WTC11 (cell line): ENCODE data around the gene EIF3A. TPM values are rescaled to one million over a fixed set of nuclear protein-coding genes. Genes with fewer than 3 reads are reported as not detected.

Experiments used
- ATAC-seq: fragments of 200-7000 bp; cut with Tn5 transposase; 2 replicates; pipeline ENCODE4 v1.10.0; 2021; ENCODE audit warnings: mild to moderate bottlenecking, moderate library complexity
- CTCF ChIA-PET: fragments of 300-600 bp; sonication (Branson Sonifier 250); formaldehyde crosslinking; loops from one replicate; lab custom pipeline; 2021; ENCODE audit warnings: antibody characterized with exemption; lab: Charles Lee
- POLR2A ChIA-PET: fragments of 350-600 bp; sonication (Branson Sonifier 250); formaldehyde crosslinking; loops from one replicate; lab custom pipeline; 2021; ENCODE audit warnings: antibody characterized with exemption; lab: Charles Lee
- DNase-seq: peaks from one replicate; pipeline ENCODE4 v3.0.0; 2021; ENCODE audit warnings: low spot score
- H3K27ac Mint-ChIP-seq: 2 replicates; pipeline ENCODE4 v1.8.0; 2021; ENCODE audit warnings: mixed read lengths
- H3K27me3 Mint-ChIP-seq: 2 replicates; pipeline ENCODE4 v1.8.0; 2021; ENCODE audit warnings: low read depth, mild to moderate bottlenecking, moderate library complexity, mixed read lengths
- H3K36me3 Mint-ChIP-seq: 2 replicates; pipeline ENCODE4 v1.8.0; 2021; ENCODE audit warnings: mixed read lengths
- H3K4me1 Mint-ChIP-seq: 2 replicates; pipeline ENCODE4 v1.8.0; 2022; ENCODE audit warnings: mixed read lengths
- H3K4me3 Mint-ChIP-seq: 2 replicates; pipeline ENCODE4 v1.8.0; 2021; ENCODE audit warnings: mild to moderate bottlenecking, moderate library complexity, mixed read lengths
- H3K9me3 Mint-ChIP-seq: 2 replicates; pipeline ENCODE4 v1.8.0; 2021; ENCODE audit warnings: mixed read lengths
- CBFB ChIP-seq: sonication (generic); formaldehyde crosslinking; IDR thresholded peaks from 2 replicates; pipeline ENCODE4 v1.8.1; 2022; ENCODE audit warnings: mild to moderate bottlenecking, low read depth, missing genetic modification reagents
- EMX1 ChIP-seq: fragments of 250-450 bp; sonication (Bioruptor Pico); IDR thresholded peaks from 2 replicates; pipeline ENCODE4 v1.8.0; 2021; ENCODE audit warnings: mild to moderate bottlenecking
- FOXJ3 ChIP-seq: sonication (generic); formaldehyde crosslinking; IDR thresholded peaks from 2 replicates; pipeline ENCODE4 v1.9.0; 2021; ENCODE audit warnings: missing genetic modification reagents, mild to moderate bottlenecking, borderline replicate concordance
- FOXK1 ChIP-seq: sonication (generic); formaldehyde crosslinking; IDR thresholded peaks from 2 replicates; pipeline ENCODE4 v1.8.0; 2022; ENCODE audit warnings: mild to moderate bottlenecking, moderate library complexity, missing genetic modification reagents
- GABPB1 ChIP-seq: sonication (generic); formaldehyde crosslinking; IDR thresholded peaks from 2 replicates; pipeline ENCODE4 v1.8.1; 2023; ENCODE audit warnings: mild to moderate bottlenecking, missing genetic modification reagents
- IRF2 ChIP-seq: sonication (generic); formaldehyde crosslinking; IDR thresholded peaks from 2 replicates; pipeline ENCODE4 v1.8.0; 2022; ENCODE audit warnings: low read depth, missing genetic modification reagents, borderline replicate concordance
- KAT7 ChIP-seq: sonication (generic); formaldehyde crosslinking; IDR thresholded peaks from 2 replicates; pipeline ENCODE4 v1.8.1; 2023; ENCODE audit warnings: missing genetic modification reagents, mild to moderate bottlenecking, borderline replicate concordance
- NFATC4 ChIP-seq: fragments of 250-450 bp; sonication (Bioruptor Pico); IDR thresholded peaks from 2 replicates; pipeline ENCODE4 v1.9.0; 2021; ENCODE audit warnings: mild to moderate bottlenecking
- NFE2L1 ChIP-seq: sonication (generic); formaldehyde crosslinking; IDR thresholded peaks from 2 replicates; pipeline ENCODE4 v1.8.1; 2023; ENCODE audit warnings: missing genetic modification reagents
- OVOL2 ChIP-seq: fragments of 250-450 bp; sonication (Bioruptor Pico); IDR thresholded peaks from 2 replicates; pipeline ENCODE4 v1.9.0; 2021; ENCODE audit warnings: mild to moderate bottlenecking, borderline replicate concordance
- PRRX2 ChIP-seq: fragments of 250-450 bp; sonication (Bioruptor Pico); IDR thresholded peaks from 2 replicates; pipeline ENCODE4 v1.8.0; 2021; ENCODE audit warnings: mild to moderate bottlenecking
- TCF7 ChIP-seq: sonication (generic); formaldehyde crosslinking; IDR thresholded peaks from 2 replicates; pipeline ENCODE4 v1.8.0; 2022; ENCODE audit warnings: mild to moderate bottlenecking, low read depth, missing genetic modification reagents, moderate library complexity
- TEAD4 ChIP-seq: sonication (generic); formaldehyde crosslinking; IDR thresholded peaks from 2 replicates; pipeline ENCODE4 v1.8.0; 2022; ENCODE audit warnings: mild to moderate bottlenecking, missing genetic modification reagents
- ZBTB21 ChIP-seq: sonication (generic); formaldehyde crosslinking; IDR thresholded peaks from 2 replicates; pipeline ENCODE4 v1.8.1; 2023; ENCODE audit warnings: mild to moderate bottlenecking, missing genetic modification reagents, borderline replicate concordance
- ZNF121 ChIP-seq: sonication (generic); formaldehyde crosslinking; IDR thresholded peaks from 2 replicates; pipeline ENCODE4 v1.8.0; 2023; ENCODE audit warnings: missing genetic modification reagents
- ZNF219 ChIP-seq: sonication (generic); formaldehyde crosslinking; IDR thresholded peaks from 2 replicates; pipeline ENCODE4 v1.8.0; 2023; ENCODE audit warnings: missing genetic modification reagents, mild to moderate bottlenecking, borderline replicate concordance
- ZNF281 ChIP-seq: sonication (generic); formaldehyde crosslinking; IDR thresholded peaks from 2 replicates; pipeline ENCODE4 v1.8.0; 2023; ENCODE audit warnings: mild to moderate bottlenecking, missing genetic modification reagents
- ZNF416 ChIP-seq: fragments of 250-450 bp; sonication (Bioruptor Pico); IDR thresholded peaks from 2 replicates; pipeline ENCODE4 v1.9.0; 2021; ENCODE audit warnings: mild to moderate bottlenecking, inconsistent platforms
- ZNF671 ChIP-seq: fragments of 250-450 bp; sonication (Bioruptor Pico); IDR thresholded peaks from 2 replicates; pipeline ENCODE4 v1.8.0; 2021; ENCODE audit warnings: mild to moderate bottlenecking
- total RNA-seq: library from RNA; stranded (reverse); gene quantifications from 3 replicates; pipeline ENCODE4 v1.2.3, GENCODE V29; 2021
- TF ChIP-seq, protein P1 (sequence below): sonication (generic); formaldehyde crosslinking; IDR thresholded peaks from 2 replicates; pipeline ENCODE4 v1.8.1; 2022; ENCODE audit warnings: mild to moderate bottlenecking, moderate library complexity, missing genetic modification reagents
- TF ChIP-seq, protein P2 (sequence below): fragments of 250-450 bp; sonication (Bioruptor Pico); conservative IDR thresholded peaks from 2 replicates; pipeline ENCODE4 v1.9.0; 2021; ENCODE audit warnings: mild to moderate bottlenecking

The EIF3A gene
- total RNA-seq, 1 experiment from 2014 or later: 213 TPM

DNA sequence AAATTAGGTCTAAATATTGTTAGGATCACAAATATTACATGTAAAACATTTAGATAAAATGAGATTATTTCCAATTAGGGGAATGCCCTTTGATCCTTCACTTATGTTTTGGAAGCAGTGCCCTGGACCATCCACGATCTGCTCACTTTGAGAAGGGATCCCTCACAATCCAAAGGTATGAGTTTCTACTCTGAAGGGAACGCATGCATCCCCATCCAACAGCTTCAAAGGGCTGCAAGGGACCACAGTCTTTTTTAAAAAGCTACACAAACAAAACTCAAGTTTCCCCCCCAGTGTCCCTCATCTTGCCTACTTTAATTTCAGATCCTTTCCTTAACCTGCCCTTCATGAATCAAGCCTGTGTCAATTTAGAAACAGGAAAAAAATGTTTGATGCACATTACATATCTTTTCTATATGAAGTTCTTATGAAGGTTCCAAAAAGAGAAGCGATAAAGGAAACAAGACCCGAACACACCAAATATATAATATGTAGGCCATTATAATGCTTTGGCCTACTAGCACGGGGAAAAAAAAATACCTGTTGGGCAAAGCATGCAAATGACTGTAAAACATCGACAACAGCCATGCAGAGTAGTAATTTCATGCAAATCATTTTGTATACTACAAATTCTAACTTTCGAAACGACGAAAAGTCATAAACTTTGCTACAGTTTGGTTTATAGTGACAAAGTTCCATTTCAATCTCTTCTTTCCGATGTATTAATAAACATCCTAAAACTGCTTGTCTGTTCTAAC is 2.0 kb downstream of the EIF3A start:
- ATAC-seq (no peak), DNase-seq (no peak)
- Mint-ChIP-seq H3K9me3 (no peaks in the 10 kb centered on the region), H3K36me3 (peaks cover 25% of the 10 kb centered on the region), H3K4me3 (peak overlapping the region; percentile 100), H3K4me1 (peaks cover 25% of the 10 kb centered on the region), H3K27ac (peak overlapping the region; percentile 36), H3K27me3 (no peaks in the 10 kb centered on the region)
- POLR2A ChIA-PET: interaction anchor here (0.5 kb wide), 1 partner anchor 24 kb away, joined by 6 read pairs; no protein-coding TSS in a partner anchor
- CTCF ChIA-PET: no interaction called here
- no peak for TF ChIP-seq OVOL2 (CRISPR knock-in tag)
- no peak for TF ChIP-seq IRF2 (CRISPR knock-in tag)
- TF ChIP-seq EMX1 (CRISPR knock-in tag): no peak
- TF ChIP-seq NFE2L1 (CRISPR knock-in tag): no peak
- no peak for TF ChIP-seq ZNF281
- no peak for TF ChIP-seq ZNF416
- no peak for TF ChIP-seq FOXJ3 (CRISPR knock-in tag)
- no peak for TF ChIP-seq ZNF121 (CRISPR knock-in tag)
- TF ChIP-seq ZNF671 (CRISPR knock-in tag): no peak
- TF ChIP-seq CBFB: no peak
- no peak for TF ChIP-seq PRRX2
- TF ChIP-seq TCF7 (CRISPR knock-in tag): no peak
- TF ChIP-seq NFATC4 (CRISPR knock-in tag): no peak
- TF ChIP-seq KAT7 (CRISPR knock-in tag): no peak
- TF ChIP-seq TEAD4: no peak
- TF ChIP-seq, protein P1, sequence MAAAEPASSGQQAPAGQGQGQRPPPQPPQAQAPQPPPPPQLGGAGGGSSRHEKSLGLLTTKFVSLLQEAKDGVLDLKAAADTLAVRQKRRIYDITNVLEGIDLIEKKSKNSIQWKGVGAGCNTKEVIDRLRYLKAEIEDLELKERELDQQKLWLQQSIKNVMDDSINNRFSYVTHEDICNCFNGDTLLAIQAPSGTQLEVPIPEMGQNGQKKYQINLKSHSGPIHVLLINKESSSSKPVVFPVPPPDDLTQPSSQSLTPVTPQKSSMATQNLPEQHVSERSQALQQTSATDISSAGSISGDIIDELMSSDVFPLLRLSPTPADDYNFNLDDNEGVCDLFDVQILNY (CRISPR knock-in tag): no peak
- no peak for TF ChIP-seq ZNF219 (CRISPR knock-in tag)
- TF ChIP-seq ZBTB21 (CRISPR knock-in tag): no peak
- no peak for TF ChIP-seq FOXK1 (CRISPR knock-in tag)
- TF ChIP-seq, protein P2, sequence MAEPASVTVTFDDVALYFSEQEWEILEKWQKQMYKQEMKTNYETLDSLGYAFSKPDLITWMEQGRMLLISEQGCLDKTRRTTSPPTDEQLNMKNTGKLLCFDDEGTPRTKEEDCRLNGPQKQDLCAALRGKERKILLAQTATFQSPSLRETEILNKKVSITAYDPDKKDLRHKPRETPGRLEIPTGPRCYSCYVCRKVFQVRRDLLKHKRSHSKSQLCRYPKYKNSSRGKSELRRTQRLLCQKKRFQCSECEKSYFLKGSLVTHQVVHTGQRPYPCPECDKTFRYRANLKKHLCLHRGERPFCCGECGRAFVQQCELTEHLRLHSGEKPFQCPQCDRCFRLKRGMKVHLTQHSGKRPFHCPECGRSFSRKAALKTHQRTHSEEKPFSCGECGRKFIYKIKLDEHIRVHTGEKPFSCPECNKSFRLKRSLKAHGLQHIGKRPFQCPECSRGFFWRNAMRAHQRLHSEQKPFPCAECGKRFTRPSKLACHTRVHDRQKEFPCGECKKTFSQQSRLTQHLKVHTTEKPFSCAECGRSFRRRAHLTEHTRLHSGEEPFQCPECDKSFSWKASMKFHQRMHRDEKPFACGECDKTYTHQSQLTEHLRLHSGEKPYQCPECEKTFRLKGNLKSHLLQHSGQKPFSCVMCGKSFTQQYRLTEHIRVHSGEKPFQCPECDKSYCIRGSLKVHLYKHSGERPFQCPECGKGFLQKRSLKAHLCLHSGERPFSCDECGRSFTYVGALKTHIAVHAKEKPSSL (CRISPR knock-in tag): no peak

GRCh38 chr10:119073584-119073983 is 7.0 kb downstream of the EIF3A start:
- ChIA-PET POLR2A (no interaction called here), CTCF (no interaction called here)
- H3K4me1 Mint-ChIP-seq: peaks cover 14% of the 10 kb centered on the region
- ATAC-seq (no peak), DNase-seq (no peak)
- no peak overlapping the region for H3K4me3 Mint-ChIP-seq
- TF ChIP-seq GABPB1 (CRISPR knock-in tag): no peak
- no peaks in the 10 kb centered on the region for H3K27me3 Mint-ChIP-seq
- H3K9me3 Mint-ChIP-seq: no peaks in the 10 kb centered on the region
- peaks cover 60% of the 10 kb centered on the region for H3K36me3 Mint-ChIP-seq
- H3K27ac Mint-ChIP-seq: peak overlapping the region; percentile 82; the same call in 1 of the 2 replicates
